SU-DHL-6 (cell line): ENCODE data around the gene COL4A2.

ENCODE experiments used
- H2AFZ ChIP-seq: fragments of 200-600 bp; sonication (generic); 2 replicates; pipeline ENCODE4 v1.6.1; 2014; ENCODE audit warnings: low read depth, mild to moderate bottlenecking, moderate library complexity, mixed read lengths, antibody characterized with exemption, low read length; ENCODE audit not compliant: severe bottlenecking
- H3F3A ChIP-seq: fragments of 200-600 bp; shearing (Covaris generic); 2 replicates; pipeline ENCODE4 v1.6.0; 2016; ENCODE audit warnings: antibody characterized with exemption, mild to moderate bottlenecking; ENCODE audit not compliant: insufficient read depth
- H3K27ac ChIP-seq: fragments of 200-600 bp; sonication (generic); 2 replicates; pipeline ENCODE4 v1.5.1; 2016; ENCODE audit warnings: low read depth, mild to moderate bottlenecking, low read length, moderate library complexity, mixed read lengths
- H3K27me3 ChIP-seq: fragments of 200-600 bp; sonication (generic), shearing (Covaris generic); 2 replicates; pipeline ENCODE4 v1.6.0; 2014; ENCODE audit warnings: mild to moderate bottlenecking, low read length
- H3K36me3 ChIP-seq: fragments of 200-600 bp; sonication (generic); 2 replicates; pipeline ENCODE4 v1.6.1; 2014; ENCODE audit warnings: mild to moderate bottlenecking, low read length, mixed read lengths
- H3K4me2 ChIP-seq: fragments of 300-600, 200-600 bp; shearing (Covaris generic), sonication (generic); 2 replicates; pipeline ENCODE4 v1.6.0; 2014; ENCODE audit warnings: low read length, low read depth, mild to moderate bottlenecking; ENCODE audit not compliant: poor library complexity, severe bottlenecking
- H3K4me3 ChIP-seq: fragments of 200-600 bp; sonication (generic); 2 replicates; pipeline ENCODE4 v1.5.1; 2014; ENCODE audit warnings: antibody characterized with exemption, low read length, mild to moderate bottlenecking, mixed read lengths; ENCODE audit not compliant: insufficient read depth, poor library complexity, severe bottlenecking
- H3K79me2 ChIP-seq: fragments of 200-600 bp; sonication (generic); 2 replicates; pipeline ENCODE4 v1.6.1; 2014; ENCODE audit warnings: mild to moderate bottlenecking, low read length, moderate library complexity; ENCODE audit not compliant: insufficient read depth
- H3K9ac ChIP-seq: fragments of 200-600 bp; sonication (generic); 2 replicates; pipeline ENCODE4 v1.7.0; 2014; ENCODE audit warnings: mild to moderate bottlenecking, low read length
- H3K9me2 ChIP-seq: fragments of 200-600 bp; sonication (generic); replicated peaks from 2 replicates; pipeline ENCODE4 v1.6.1; 2014; ENCODE audit warnings: low read length; ENCODE audit not compliant: insufficient read depth
- H3K9me3 ChIP-seq: fragments of 200-600 bp; sonication (generic); 2 replicates; pipeline ENCODE4 v1.6.1; 2014; ENCODE audit warnings: low read length, mixed read lengths; ENCODE audit not compliant: insufficient read depth
- H4K20me1 ChIP-seq: fragments of 200-600 bp; sonication (generic); 2 replicates; pipeline ENCODE4 v1.6.1; 2014; ENCODE audit warnings: low read depth, mild to moderate bottlenecking, antibody characterized with exemption, low read length, moderate library complexity, mixed read lengths
- CTCF ChIP-seq: fragments of 200-600 bp; sonication (generic); IDR thresholded peaks from one replicate; pipeline ENCODE4 v1.5.1; 2017; ENCODE audit warnings: antibody characterized with exemption, mild to moderate bottlenecking, low read length, moderate library complexity; ENCODE audit not compliant: insufficient read depth, poor library complexity, severe bottlenecking
- EZH2phosphoT487 ChIP-seq: fragments of 200-600 bp; sonication (generic), shearing (Covaris generic); conservative IDR thresholded peaks from 2 replicates; pipeline ENCODE4 v1.6.1; 2018; ENCODE audit warnings: mild to moderate bottlenecking, antibody characterized with exemption, low read length, moderate library complexity, mixed read lengths

COL4A2 gene

GRCh38 chr13:110431425-110432294 is 124.6 kb downstream of the COL4A2 start:
- Histone ChIP-seq H3K27me3 (no peaks in the 10 kb centered on the region), H3F3A (no peaks in the 10 kb centered on the region), H3K9me3 (no peaks in the 10 kb centered on the region), H2AFZ (no peak overlapping the region), H3K36me3 (no peaks in the 10 kb centered on the region), H3K79me2 (no peaks in the 10 kb centered on the region), H3K27ac (no peak overlapping the region), H4K20me1 (no peaks in the 10 kb centered on the region), H3K9me2 (no peaks in the 10 kb centered on the region), H3K4me2 (no peak overlapping the region), H3K4me3 (no peak overlapping the region), H3K9ac (no peak overlapping the region)
- TF ChIP-seq CTCF, result no peak
- no peak for TF ChIP-seq EZH2phosphoT487

GRCh38 chr13:110432522-110432921 is 125.4 kb downstream of the COL4A2 start:
- Histone ChIP-seq H4K20me1 (no peaks in the 10 kb centered on the region), H2AFZ (no peak overlapping the region), H3K9me2 (no peaks in the 10 kb centered on the region), H3K4me2 (no peak overlapping the region), H3K27ac (no peak overlapping the region), H3K9me3 (no peaks in the 10 kb centered on the region), H3K79me2 (no peaks in the 10 kb centered on the region), H3K4me3 (no peak overlapping the region), H3K27me3 (no peaks in the 10 kb centered on the region), H3K9ac (no peak overlapping the region), H3F3A (no peaks in the 10 kb centered on the region), H3K36me3 (no peaks in the 10 kb centered on the region)
- TF ChIP-seq CTCF, result no peak
- TF ChIP-seq EZH2phosphoT487, result no peak

GRCh38 chr13:110433014-110433413 is 125.9 kb downstream of the COL4A2 start:
- H3K9me2 ChIP-seq, result no peaks in the 10 kb centered on the region
- no peaks in the 10 kb centered on the region for H3K79me2 ChIP-seq
- no peak overlapping the region for H3K27ac ChIP-seq
- no peak overlapping the region for H2AFZ ChIP-seq
- H3K4me3 ChIP-seq, result no peak overlapping the region
- H3K27me3 ChIP-seq, result no peaks in the 10 kb centered on the region
- H3F3A ChIP-seq, result no peaks in the 10 kb centered on the region
- H3K9ac ChIP-seq, result no peak overlapping the region
- H3K4me2 ChIP-seq, result no peak overlapping the region
- H3K9me3 ChIP-seq, result no peaks in the 10 kb centered on the region
- TF ChIP-seq CTCF, result no peak
- H3K36me3 ChIP-seq, result no peaks in the 10 kb centered on the region
- no peaks in the 10 kb centered on the region for H4K20me1 ChIP-seq
